Erythroblast (primary cell): ENCODE results near the gene OR10X1.

ENCODE experiments used
- GATA1 ChIP-seq: IDR thresholded peaks from 2 replicates; pipeline ENCODE4 v1.6.1; 2011; ENCODE audit warnings: low read depth, mild to moderate bottlenecking, control low read depth, low read length, moderate library complexity
- POLR2A ChIP-seq: IDR thresholded peaks from 2 replicates; pipeline ENCODE4 v1.6.1; 2011; ENCODE audit warnings: mild to moderate bottlenecking, low read length

DNA sequence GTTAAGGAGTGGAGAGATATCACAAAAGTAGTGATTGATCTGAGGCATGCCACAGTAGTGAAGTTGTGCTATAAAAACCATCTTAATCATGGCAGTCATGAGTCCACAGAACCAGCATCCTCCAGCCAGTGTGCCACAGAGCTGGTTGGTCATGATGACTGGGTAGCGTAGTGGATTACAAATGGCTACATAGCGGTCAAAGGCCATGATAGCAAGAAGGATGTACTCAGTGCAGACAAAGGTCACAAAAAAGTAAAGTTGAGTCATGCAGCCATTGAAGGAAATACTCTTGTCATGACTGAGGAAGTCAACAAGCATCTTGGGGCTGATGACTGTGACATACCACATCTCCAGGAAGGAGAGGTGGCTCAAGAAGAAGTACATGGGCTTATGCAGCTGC is 32.2 kb downstream of the OR10X1 start:
- TF ChIP-seq POLR2A (no peak), GATA1 (no peak)
